Endothelial cell of umbilical vein (primary cell): Measurements from ENCODE around the gene ARFGAP3. TPM values are rescaled to one million over a fixed set of nuclear protein-coding genes. Genes with fewer than 3 reads are reported as not detected.

Source experiments
- BruUV-seq: library from RNA; stranded (reverse); fragments of 400-500 nt; replicated peaks from 2 replicates; lab custom pipeline; 2021; lab: Mats Ljungman, UMichigan
- CTCF ChIA-PET: fragments of 300-600, 350-600 bp; sonication (Branson Sonifier 250); formaldehyde crosslinking; loops from one replicate; lab custom pipeline; 2021; ENCODE audit warnings: antibody characterized with exemption, inconsistent platforms; lab: Charles Lee
- POLR2A ChIA-PET: fragments of 300-600, 350-600 bp; sonication (Branson Sonifier 250); formaldehyde crosslinking; loops from one replicate; lab custom pipeline; 2021; ENCODE audit warnings: antibody characterized with exemption, inconsistent platforms; lab: Charles Lee
- DNase-seq: peaks from one replicate; pipeline ENCODE4 v3.0.0-alpha.2; 2011; ENCODE audit warnings: low read depth, low spot score
- FAIRE-seq: peaks from 2 replicates; lab custom pipeline; 2011; peaks lifted over from hg19 to GRCh38; lab: Jason Lieb, UNC
- H2AFZ ChIP-seq: 2 replicates; pipeline ENCODE4 v1.6.0; 2012; ENCODE audit warnings: low read depth, low read length, control low read depth, inconsistent platforms
- H3K27ac ChIP-seq: 2 replicates; pipeline ENCODE4 v1.5.1; 2011; ENCODE audit warnings: low read depth, mild to moderate bottlenecking, control low read depth, low read length, moderate library complexity; ENCODE audit not compliant: insufficient read depth
- H3K27me3 ChIP-seq, 2 experiments: 2 replicates each; pipeline versions ENCODE4 v1.6.0 to v1.6.1; 2011; ENCODE audit warnings: low read length in 2 of 2, mixed read lengths in 1 of 2; ENCODE audit not compliant: control insufficient read depth in 2 of 2, insufficient read depth in 2 of 2
- H3K36me3 ChIP-seq, 2 experiments: 2 replicates in 1 of 2; 3 replicates in 1 of 2; pipeline ENCODE4 v1.5.1; 2011; ENCODE audit warnings: low read length in 2 of 2, mild to moderate bottlenecking in 1 of 2, moderate library complexity in 1 of 2; ENCODE audit not compliant: control insufficient read depth in 2 of 2, insufficient read depth in 2 of 2; ENCODE audit errors: extremely low read depth in 1 of 2
- H3K4me1 ChIP-seq: 3 replicates; pipeline ENCODE4 v1.5.1; 2011; ENCODE audit warnings: mild to moderate bottlenecking, low read length; ENCODE audit not compliant: control insufficient read depth, insufficient read depth; ENCODE audit errors: extremely low read depth
- H3K4me2 ChIP-seq: 2 replicates; pipeline ENCODE4 v1.6.1; 2011; ENCODE audit warnings: low read length, control low read depth, mixed read lengths; ENCODE audit not compliant: insufficient read depth
- H3K4me3 ChIP-seq, 3 experiments: fragments of 200-600 bp in 1 of 3; sonication (generic), shearing (Covaris generic) in 1 of 3; replicated peaks in 1 of 3; 2 replicates each; pipeline ENCODE4 v1.5.1; 2011 to 2016; ENCODE audit warnings: control low read depth in 3 of 3, low read length in 3 of 3, mild to moderate bottlenecking in 2 of 3, inconsistent platforms in 1 of 3, low read depth in 1 of 3, moderate library complexity in 1 of 3; ENCODE audit not compliant: insufficient read depth in 1 of 3
- H3K79me2 ChIP-seq: 2 replicates; pipeline ENCODE4 v1.6.0; 2012; ENCODE audit warnings: low read length, inconsistent platforms; ENCODE audit not compliant: control insufficient read depth, insufficient read depth
- H3K9ac ChIP-seq: replicated peaks from 2 replicates; pipeline ENCODE3; 2011; ENCODE audit warnings: low read length, control low read depth; ENCODE audit not compliant: insufficient read depth; ENCODE audit errors: extremely low read depth
- H3K9me1 ChIP-seq: replicated peaks from 3 replicates; pipeline ENCODE4 v1.6.0; 2011; ENCODE audit warnings: mild to moderate bottlenecking, low read length; ENCODE audit not compliant: control insufficient read depth, insufficient read depth; ENCODE audit errors: extremely low read depth
- H3K9me3 ChIP-seq: replicated peaks from 2 replicates; pipeline ENCODE4 v1.5.1; 2012; ENCODE audit warnings: low read length, inconsistent platforms; ENCODE audit not compliant: control insufficient read depth, insufficient read depth
- H4K20me1 ChIP-seq: replicated peaks from 2 replicates; pipeline ENCODE3; 2011; ENCODE audit warnings: mild to moderate bottlenecking, low read length; ENCODE audit not compliant: control insufficient read depth, insufficient read depth; ENCODE audit errors: extremely low read depth
- FOS ChIP-seq: IDR thresholded peaks from 2 replicates; pipeline ENCODE4 v1.6.1; 2011; ENCODE audit warnings: mild to moderate bottlenecking, low read length, moderate library complexity, borderline replicate concordance; ENCODE audit not compliant: insufficient read depth
- GATA2 ChIP-seq: IDR thresholded peaks from 2 replicates; pipeline ENCODE4 v1.7.0; 2011; ENCODE audit warnings: low read depth, mild to moderate bottlenecking, moderate library complexity, mixed read lengths, low read length; ENCODE audit not compliant: insufficient read length, insufficient read depth
- JUN ChIP-seq: IDR thresholded peaks from 2 replicates; pipeline ENCODE4 v1.6.1; 2011; ENCODE audit warnings: borderline replicate concordance, low read depth; ENCODE audit not compliant: insufficient read length, insufficient read depth
- MYC ChIP-seq: IDR thresholded peaks from one replicate; pipeline ENCODE4 v1.6.1; 2011; ENCODE audit warnings: mild to moderate bottlenecking, low read depth, low read length
- POLR2A ChIP-seq: IDR thresholded peaks from 2 replicates; pipeline ENCODE4 v1.6.1; 2012; ENCODE audit warnings: low read depth, mild to moderate bottlenecking, control low read depth, low read length
- POLR2AphosphoS5 ChIP-seq: IDR thresholded peaks from 2 replicates; pipeline ENCODE4 v1.6.1; 2012; ENCODE audit warnings: low read depth, mild to moderate bottlenecking, control low read depth, low read length, moderate library complexity; ENCODE audit not compliant: insufficient read depth
- dilution Hi-C: fragments of 300-500 bp; cut with MboI; formaldehyde crosslinking; loops from one replicate; pipeline ENCODE4 v1.15.0; 2019; ENCODE audit warnings: low sequenced_read_pairs; ENCODE audit not compliant: extremely low pct_ligation_motif_present
- intact Hi-C: fragments of 100-400 bp; cut with micrococcal nuclease; formaldehyde crosslinking; loops from one replicate; pipeline ENCODE4 v1.10.0; 2022
- polyA plus RNA-seq, 4 experiments: library from polyadenylated mRNA; depleted of rRNA in 3 of 4; stranded (reverse) in 3 of 4; unstranded in 1 of 4; fragments of >200 nt; gene quantifications; 2 replicates each; pipeline versions ENCODE4 v1.2.1 to v1.2.3, GENCODE V29; 2011 to 2012; ENCODE audit warnings: missing spikeins in 1 of 4
- total RNA-seq: library from RNA; stranded (reverse); gene quantifications from 2 replicates; pipeline ENCODE4 v1.2.3, GENCODE V29; 2021
- TF ChIP-seq, protein P1 (sequence below), 2 donors: IDR thresholded peaks; 1 replicate in 1 of 2; 2 replicates in 1 of 2; pipeline ENCODE4 v1.5.1; 2011; ENCODE audit warnings: low read length in 2 of 2, mild to moderate bottlenecking in 2 of 2, moderate library complexity in 2 of 2, control low read depth in 1 of 2, inconsistent platforms in 1 of 2, low read depth in 1 of 2; ENCODE audit not compliant: insufficient read depth in 1 of 2; ENCODE audit errors: extremely low read depth in 1 of 2

ARFGAP3 gene
- total and polyA plus RNA-seq, 2 donors (not counting 3 experiments of a cell fraction or from before 2014, with no cell fraction given), result 29.1 to 33.4 TPM

DNA sequence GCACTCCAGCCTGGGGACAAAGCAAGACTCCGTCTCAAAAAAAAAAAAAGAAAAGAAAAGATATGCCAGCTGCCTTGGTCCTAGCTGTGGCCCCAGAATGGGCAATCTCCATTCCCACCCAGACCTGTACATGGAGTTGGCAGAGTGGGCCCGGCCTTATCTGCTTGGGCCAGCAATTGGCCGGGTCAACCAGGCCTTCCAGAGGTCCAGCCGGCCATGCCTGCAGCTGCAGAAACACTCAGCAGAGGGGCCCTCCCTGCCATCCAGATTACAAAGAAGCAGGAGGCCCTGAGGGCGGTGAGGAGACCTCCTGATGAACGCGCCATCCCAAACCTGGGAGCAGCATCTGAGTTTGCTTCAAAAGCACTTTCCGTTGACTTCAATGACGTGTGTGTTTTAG, 26.9 kb upstream of the ARFGAP3 start:
- FAIRE-seq (no peak), DNase-seq (no peak)
- TF ChIP-seq, protein P1, sequence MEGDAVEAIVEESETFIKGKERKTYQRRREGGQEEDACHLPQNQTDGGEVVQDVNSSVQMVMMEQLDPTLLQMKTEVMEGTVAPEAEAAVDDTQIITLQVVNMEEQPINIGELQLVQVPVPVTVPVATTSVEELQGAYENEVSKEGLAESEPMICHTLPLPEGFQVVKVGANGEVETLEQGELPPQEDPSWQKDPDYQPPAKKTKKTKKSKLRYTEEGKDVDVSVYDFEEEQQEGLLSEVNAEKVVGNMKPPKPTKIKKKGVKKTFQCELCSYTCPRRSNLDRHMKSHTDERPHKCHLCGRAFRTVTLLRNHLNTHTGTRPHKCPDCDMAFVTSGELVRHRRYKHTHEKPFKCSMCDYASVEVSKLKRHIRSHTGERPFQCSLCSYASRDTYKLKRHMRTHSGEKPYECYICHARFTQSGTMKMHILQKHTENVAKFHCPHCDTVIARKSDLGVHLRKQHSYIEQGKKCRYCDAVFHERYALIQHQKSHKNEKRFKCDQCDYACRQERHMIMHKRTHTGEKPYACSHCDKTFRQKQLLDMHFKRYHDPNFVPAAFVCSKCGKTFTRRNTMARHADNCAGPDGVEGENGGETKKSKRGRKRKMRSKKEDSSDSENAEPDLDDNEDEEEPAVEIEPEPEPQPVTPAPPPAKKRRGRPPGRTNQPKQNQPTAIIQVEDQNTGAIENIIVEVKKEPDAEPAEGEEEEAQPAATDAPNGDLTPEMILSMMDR (IDR thresholded peaks at IDR 0.05; ENCODE audit: extremely low read depth in 1 of 2, insufficient read depth in 1 of 2, low read depth in 1 of 2, low read length in 2 of 2), result no peak
- TF ChIP-seq POLR2AphosphoS5 (no peak), JUN (no peak), FOS (no peak), GATA2 (no peak), POLR2A (no peak), MYC (no peak)
- dilution Hi-C loops (no loop called here), intact Hi-C loops (no loop called here)
- Histone ChIP-seq H4K20me1 (no peaks in the 10 kb centered on the region), H3K27ac (no peak overlapping the region), H3K4me1 (no peaks in the 10 kb centered on the region), H3K9ac (no peak overlapping the region), H3K27me3 (no peaks in the 10 kb centered on the region), H3K9me3 (no peaks in the 10 kb centered on the region), H3K36me3 (peaks cover 0 to 31% of the 10 kb centered on the region in 2 experiments), H2AFZ (no peak overlapping the region), H3K9me1 (no peaks in the 10 kb centered on the region), H3K79me2 (no peaks in the 10 kb centered on the region), H3K4me2 (no peak overlapping the region), H3K4me3 (no peak overlapping the region)
- no TSS peak for BruUV-seq
- ChIA-PET CTCF (interaction anchor here (1.2 to 1.3 kb wide), 2 partner anchors 9 to 11 kb away, joined by 3 read pairs; no protein-coding TSS in a partner anchor), POLR2A (no interaction called here)
